Right renal pelvis (tissue), 4 donors: Measurements from ENCODE around the gene ASCL2. TPM values are rescaled to one million over a fixed set of nuclear protein-coding genes. Genes with fewer than 3 reads are reported as not detected.
"Not testable (repeated sequence)": the region's sequence is repeated elsewhere in the genome, so short reads cannot be mapped to it uniquely, and the experiment has no call there.

ENCODE experiments used
- DNase-seq, 4 donors: peaks; one replicate each; pipeline ENCODE4 v3.0.0-alpha.2; 2013; ENCODE audit warnings: low read depth in 4 of 4, low spot score in 3 of 4, missing footprints in 1 of 4
- polyA plus RNA-seq, 4 donors: library from polyadenylated mRNA; unstranded; fragments of 120-200 nt; gene quantifications; one replicate each; pipeline ENCODE4 v1.2.1, GENCODE V29; 2013; ENCODE audit not compliant: insufficient read length in 4 of 4

The ASCL2 gene
- polyA plus RNA-seq, 4 donors: 2.6 to 4.5 (median 3.3) TPM

GRCh38 chr11:2237457-2238238 lies 32.7 kb downstream of the ASCL2 start:
- no peak for DNase-seq

GRCh38 chr11:2236381-2237134 lies 33.8 kb downstream of the ASCL2 start:
- not testable (repeated sequence) for DNase-seq

- no peak for DNase-seq
Measured at GRCh38 chr11:2235588-2236326, 34.6 kb downstream of the ASCL2 start.

- no peak for DNase-seq
Measured at GRCh38 chr11:2234963-2235362, 35.4 kb downstream of the ASCL2 start.

- DNase-seq: no peak
Measured at GRCh38 chr11:2233693-2234455, 36.5 kb downstream of the ASCL2 start.

GRCh38 chr11:2229713-2230297 lies 40.6 kb downstream of the ASCL2 start:
- DNase-seq: no peak

GRCh38 chr11:2224254-2224653 lies 46.1 kb downstream of the ASCL2 start:
- no peak for DNase-seq

- no peak for DNase-seq
Measured at GRCh38 chr11:2223153-2223794, 47.1 kb downstream of the ASCL2 start.

- no peak for DNase-seq
Measured at GRCh38 chr11:2222451-2222850, 47.9 kb downstream of the ASCL2 start.

- no peak for DNase-seq
Measured at GRCh38 chr11:2221591-2221990, 48.8 kb downstream of the ASCL2 start.

- no peak for DNase-seq
Measured at GRCh38 chr11:2221024-2221423, 49.4 kb downstream of the ASCL2 start.

- no peak for DNase-seq
Measured at GRCh38 chr11:2220173-2220771, 50.1 kb downstream of the ASCL2 start.

- DNase-seq: no peak
Measured at GRCh38 chr11:2219318-2220017, 50.9 kb downstream of the ASCL2 start.

Other genes starting within 250 kb of the ASCL2 start
- gene IGF2, start 131.2 kb downstream of the ASCL2 start, polyA plus RNA-seq: 100 to 1,000 TPM; 761 to 994 (median 807) TPM
- not detected for gene INS, start 109.4 kb downstream of the ASCL2 start, polyA plus RNA-seq
- 1 to 10 TPM in 1 of 4 donors, under 1 TPM in 3; 0.58 to 2.0 (median 0.96) TPM for gene TH, start 98.8 kb downstream of the ASCL2 start, polyA plus RNA-seq
- 1 to 10 TPM in 1 of 4 donors, under 1 TPM in 3; 0.62 to 1.0 (median 0.64) TPM for gene C11orf21, start 31.3 kb upstream of the ASCL2 start, polyA plus RNA-seq
- gene TSPAN32, start 31.4 kb upstream of the ASCL2 start, polyA plus RNA-seq: 1 to 10 TPM; 1.2 to 2.0 (median 1.5) TPM
- gene CD81, start 106.7 kb upstream of the ASCL2 start, polyA plus RNA-seq: 100 to 1,000 TPM; 647 to 670 (median 656) TPM
- gene TSSC4, start 130.2 kb upstream of the ASCL2 start, polyA plus RNA-seq: 10 to 100 TPM; 32.5 to 47.1 (median 37.6) TPM
- 1 to 10 TPM; 2.0 to 3.1 (median 3.0) TPM for gene TRPM5, start 173.9 kb upstream of the ASCL2 start, polyA plus RNA-seq
- 10 to 100 TPM in 3 of 4 donors, 1 to 10 TPM in 1; 9.8 to 13.2 (median 12.0) TPM for gene KCNQ1, start 174.4 kb upstream of the ASCL2 start, polyA plus RNA-seq